ENCODE measurements around the gene NUBPL.
A peak's percentile ranks its signal among the peaks of the same experiment; 100 is the strongest.

Gene NUBPL

GRCh38 chr14:31768355-31768754 lies 207.2 kb downstream of the NUBPL start:
- DNase-seq (ENCODE audit: low read depth), result no peak
- no peak overlapping the region for H3K4me3 ChIP-seq (ENCODE audit: low read depth, low read length)
- no peak for TF ChIP-seq POLR2A (IDR thresholded peaks at IDR 0.05; ENCODE audit: extremely low read depth, insufficient read length)
- no peak for TF ChIP-seq MAX (IDR thresholded peaks at IDR 0.05; ENCODE audit: low read depth, low read length)
- TF ChIP-seq CTCF (IDR thresholded peaks at IDR 0.05; ENCODE audit: low read depth, low read length), result no peak
- TF ChIP-seq MYC (IDR thresholded peaks at IDR 0.05; ENCODE audit: low read depth, low read length), result no peak

GRCh38 chr14:31770271-31770670 lies 209.1 kb downstream of the NUBPL start:
- H3K4me3 ChIP-seq (ENCODE audit: low read depth, low read length), result no peak overlapping the region
- no peak for TF ChIP-seq MAX (IDR thresholded peaks at IDR 0.05; ENCODE audit: low read depth, low read length)

GRCh38 chr14:31774567-31774966 lies 213.4 kb downstream of the NUBPL start:
- no peak for DNase-seq (ENCODE audit: low read depth)
- TF ChIP-seq MYC (IDR thresholded peaks at IDR 0.05; ENCODE audit: low read depth, low read length), result no peak
- no peak overlapping the region for H3K4me3 ChIP-seq (ENCODE audit: low read depth, low read length)

More at GRCh38 chr14:31770271-31770670, 209.1 kb downstream of the NUBPL start:
- peak; percentile 43 for DNase-seq (ENCODE audit: low read depth)

- no peak overlapping the region for H3K4me3 ChIP-seq (ENCODE audit: low read depth, low read length)
Observed at GRCh38 chr14:31777312-31777711, 216.1 kb downstream of the NUBPL start.

GRCh38 chr14:31781578-31781977 lies 220.4 kb downstream of the NUBPL start:
- TF ChIP-seq MAX (IDR thresholded peaks at IDR 0.05; ENCODE audit: low read depth, low read length), result no peak
- no peak for TF ChIP-seq MYC (IDR thresholded peaks at IDR 0.05; ENCODE audit: low read depth, low read length)
- TF ChIP-seq POLR2A (IDR thresholded peaks at IDR 0.05; ENCODE audit: extremely low read depth, insufficient read length), result no peak
- no peak for TF ChIP-seq CTCF (IDR thresholded peaks at IDR 0.05; ENCODE audit: low read depth, low read length)
- no peak overlapping the region for H3K4me3 ChIP-seq (ENCODE audit: low read depth, low read length)
- peak; percentile 8 for DNase-seq (ENCODE audit: low read depth)

More at GRCh38 chr14:31777312-31777711, 216.1 kb downstream of the NUBPL start:
- no peak for DNase-seq (ENCODE audit: low read depth)
- TF ChIP-seq POLR2A (IDR thresholded peaks at IDR 0.05; ENCODE audit: extremely low read depth, insufficient read length), result no peak
- no peak for TF ChIP-seq MYC (IDR thresholded peaks at IDR 0.05; ENCODE audit: low read depth, low read length)
- no peak for TF ChIP-seq CTCF (IDR thresholded peaks at IDR 0.05; ENCODE audit: low read depth, low read length)
- TF ChIP-seq MAX (IDR thresholded peaks at IDR 0.05; ENCODE audit: low read depth, low read length), result no peak

- DNase-seq (ENCODE audit: low read depth), result no peak
- TF ChIP-seq MAX (IDR thresholded peaks at IDR 0.05; ENCODE audit: low read depth, low read length), result no peak
- no peak for TF ChIP-seq CTCF (IDR thresholded peaks at IDR 0.05; ENCODE audit: low read depth, low read length)
- TF ChIP-seq POLR2A (IDR thresholded peaks at IDR 0.05; ENCODE audit: extremely low read depth, insufficient read length), result no peak
- TF ChIP-seq MYC (IDR thresholded peaks at IDR 0.05; ENCODE audit: low read depth, low read length), result no peak
- no peak overlapping the region for H3K4me3 ChIP-seq (ENCODE audit: low read depth, low read length)
Observed at GRCh38 chr14:31785574-31785973, 224.4 kb downstream of the NUBPL start.

GRCh38 chr14:31787377-31787776 lies 226.2 kb downstream of the NUBPL start:
- peak; percentile 25 for DNase-seq (ENCODE audit: low read depth)
- H3K4me3 ChIP-seq (ENCODE audit: low read depth, low read length), result no peak overlapping the region
- TF ChIP-seq MYC (IDR thresholded peaks at IDR 0.05; ENCODE audit: low read depth, low read length) (no peak), MAX (IDR thresholded peaks at IDR 0.05; ENCODE audit: low read depth, low read length) (no peak)
